ENCODE results near the gene ACAP3.

DNA sequence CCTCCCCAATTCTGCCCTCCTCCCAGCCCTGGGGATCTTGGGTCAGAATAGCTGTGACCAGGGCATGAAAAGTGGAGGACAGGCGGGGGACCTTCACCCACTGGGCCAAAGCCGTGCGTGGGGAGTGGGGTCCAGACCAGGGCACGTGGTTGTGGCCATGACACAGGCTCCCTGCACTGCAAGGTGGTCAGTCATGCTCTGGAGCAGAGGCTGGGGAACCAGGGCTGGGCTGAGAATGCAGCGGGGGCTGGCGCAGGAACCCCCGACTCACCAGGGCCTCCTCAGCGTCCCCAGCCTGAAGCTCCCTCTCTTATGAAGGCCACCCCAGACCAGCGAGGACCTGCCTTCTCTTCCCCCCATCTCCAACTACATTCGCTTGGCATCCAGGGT is 38.8 kb upstream of the ACAP3 start:
- TF ChIP-seq CTCF (IDR thresholded peaks at IDR 0.05; ENCODE audit: low read depth, low read length) (no peak), EZH2phosphoT487 (IDR thresholded peaks at IDR 0.05; ENCODE audit: low read depth) (no peak)

All from OCI-LY3 (cell line).